Jurkat, Clone E6-1 (cell line): Measurements from ENCODE around the gene RAI1.

Experiments
- DNase-seq: peaks from one replicate; pipeline ENCODE4 v3.0.0-alpha.2; 2011; ENCODE audit warnings: low read depth, low spot score
- H3K4me3 ChIP-seq: 2 replicates; pipeline ENCODE4 v1.5.1; 2011; ENCODE audit warnings: mild to moderate bottlenecking, low read length, control low read depth, moderate library complexity

The RAI1 gene

DNA sequence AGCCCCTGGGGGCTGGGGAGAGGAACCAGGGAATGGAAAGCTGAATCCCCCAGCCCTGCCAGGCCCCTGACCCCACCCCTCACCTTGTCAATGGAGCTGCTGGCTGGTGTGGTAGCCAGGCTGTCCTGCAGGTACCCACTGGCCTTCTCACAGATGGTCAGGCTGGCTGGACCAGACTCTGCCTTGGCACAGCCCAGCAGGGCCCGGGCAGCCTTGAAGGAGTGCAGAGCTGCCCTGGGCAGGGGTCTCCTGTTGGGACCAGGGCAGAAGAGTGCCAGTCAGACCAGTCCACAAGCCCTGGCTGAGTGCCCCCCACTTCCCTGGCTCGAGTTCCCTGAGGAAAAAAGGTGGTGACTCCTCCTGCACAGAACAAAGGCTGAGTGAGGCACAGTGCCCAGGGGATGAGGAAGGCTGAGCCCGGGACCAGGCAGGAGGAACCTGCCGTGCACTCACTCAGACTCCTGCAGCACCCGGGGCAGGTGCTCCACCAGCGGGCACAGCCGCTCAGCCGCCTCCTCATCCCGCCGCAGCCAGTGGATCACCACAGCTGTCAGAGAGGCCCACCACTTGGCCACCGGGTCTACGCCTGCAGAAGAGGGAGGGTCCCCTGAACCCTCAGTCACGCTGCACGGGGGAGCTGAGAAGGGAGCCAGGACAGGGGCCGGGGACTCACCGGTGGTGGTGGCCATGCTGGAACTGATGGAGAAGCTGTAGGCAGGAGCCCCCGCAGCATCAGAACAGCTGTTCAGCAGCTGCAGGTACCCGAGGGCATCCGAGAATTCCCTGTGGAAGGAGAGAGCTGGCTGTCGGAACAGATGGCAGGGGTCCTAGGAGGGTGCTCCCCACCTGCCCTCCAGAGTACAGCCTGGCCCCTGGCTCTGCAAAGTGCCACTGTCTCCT is 133.2 kb downstream of the RAI1 start:
- DNase-seq: no peak
- H3K4me3 ChIP-seq: no peak overlapping the region

DNA sequence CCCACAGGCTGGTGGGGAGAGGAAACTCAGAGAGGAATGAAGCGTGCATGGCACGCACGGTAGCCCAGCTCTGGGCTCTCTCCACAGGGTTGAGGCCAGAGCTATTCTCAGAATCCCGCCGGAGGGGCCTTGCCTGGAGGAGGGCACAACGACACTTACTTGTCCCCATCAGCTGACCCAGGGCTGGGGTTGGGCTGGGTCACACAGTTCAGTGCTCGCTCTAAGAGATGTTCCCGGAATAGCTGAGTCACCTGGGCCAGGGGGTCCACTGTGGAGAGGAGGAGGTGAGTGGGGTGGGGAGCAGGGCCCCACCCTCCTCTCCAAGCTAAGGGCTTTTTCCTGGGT is 133.8 kb downstream of the RAI1 start:
- DNase-seq: no peak
- H3K4me3 ChIP-seq: no peak overlapping the region

DNA sequence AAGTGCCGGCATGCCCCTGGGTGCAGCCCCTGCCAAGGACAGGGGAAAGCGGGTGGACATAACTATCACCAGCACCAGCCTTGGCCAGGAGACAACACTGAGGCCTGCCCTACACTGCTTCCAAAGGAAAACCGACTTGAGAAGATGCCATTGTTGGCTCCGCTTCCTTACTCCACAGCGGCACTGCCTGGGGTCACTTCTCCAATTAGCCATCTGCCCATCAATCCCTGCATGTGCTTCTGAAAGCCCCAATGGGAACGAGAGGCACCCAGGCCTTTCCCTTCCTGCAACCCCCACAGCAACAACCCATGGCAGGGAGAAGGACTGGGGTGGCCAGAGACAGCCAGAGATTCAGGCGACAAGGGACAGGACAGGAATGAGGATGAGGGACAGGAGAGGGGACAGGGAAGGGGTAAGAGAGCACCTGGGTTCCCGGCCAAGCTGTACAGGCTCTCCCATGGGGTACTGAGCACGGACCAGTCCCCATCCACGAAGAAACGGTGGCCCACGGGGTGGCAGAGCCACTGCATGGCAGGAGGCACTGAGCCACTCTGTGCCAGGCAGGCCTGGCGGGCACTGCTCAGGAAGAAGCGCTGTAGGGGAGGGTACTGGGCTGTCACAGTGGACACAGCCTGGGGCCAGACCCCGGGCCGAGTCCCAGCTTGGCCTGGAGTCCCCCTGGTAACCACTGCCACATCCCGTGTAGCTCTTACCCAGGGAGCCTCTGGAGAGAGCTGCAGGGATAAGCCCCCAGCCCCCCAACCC is 134.4 kb downstream of the RAI1 start:
- H3K4me3 ChIP-seq: no peak overlapping the region
- DNase-seq: no peak

DNA sequence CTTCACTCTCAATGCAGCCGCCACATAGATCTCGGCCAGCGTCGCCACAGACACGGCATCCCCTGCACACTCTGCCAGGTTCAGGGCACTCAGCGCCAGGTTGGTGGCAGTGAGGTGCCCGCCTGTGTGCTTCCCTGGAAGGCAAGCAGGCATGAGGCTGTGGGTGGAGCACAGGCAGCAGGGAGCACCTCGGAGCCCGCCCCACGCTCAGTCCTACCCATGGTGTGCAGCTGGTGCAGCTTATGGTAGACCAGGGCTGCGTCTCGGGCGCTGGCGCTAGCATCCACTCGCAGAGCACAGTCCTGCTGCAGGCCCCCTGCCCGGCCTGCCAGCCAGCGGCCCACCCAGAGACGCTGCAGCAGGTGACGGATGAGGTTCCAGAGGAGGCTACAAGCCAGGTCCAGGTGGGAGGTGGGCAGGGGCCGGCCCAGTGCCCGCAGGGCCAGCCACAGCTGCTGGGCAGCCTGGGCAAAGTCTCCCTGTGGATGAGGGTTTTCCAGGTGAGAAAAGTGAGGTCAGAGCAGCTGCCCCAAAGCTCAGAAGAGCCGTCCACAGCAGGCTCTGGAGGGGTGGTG is 135.1 kb downstream of the RAI1 start:
- no peak overlapping the region for H3K4me3 ChIP-seq
- DNase-seq: no peak

DNA sequence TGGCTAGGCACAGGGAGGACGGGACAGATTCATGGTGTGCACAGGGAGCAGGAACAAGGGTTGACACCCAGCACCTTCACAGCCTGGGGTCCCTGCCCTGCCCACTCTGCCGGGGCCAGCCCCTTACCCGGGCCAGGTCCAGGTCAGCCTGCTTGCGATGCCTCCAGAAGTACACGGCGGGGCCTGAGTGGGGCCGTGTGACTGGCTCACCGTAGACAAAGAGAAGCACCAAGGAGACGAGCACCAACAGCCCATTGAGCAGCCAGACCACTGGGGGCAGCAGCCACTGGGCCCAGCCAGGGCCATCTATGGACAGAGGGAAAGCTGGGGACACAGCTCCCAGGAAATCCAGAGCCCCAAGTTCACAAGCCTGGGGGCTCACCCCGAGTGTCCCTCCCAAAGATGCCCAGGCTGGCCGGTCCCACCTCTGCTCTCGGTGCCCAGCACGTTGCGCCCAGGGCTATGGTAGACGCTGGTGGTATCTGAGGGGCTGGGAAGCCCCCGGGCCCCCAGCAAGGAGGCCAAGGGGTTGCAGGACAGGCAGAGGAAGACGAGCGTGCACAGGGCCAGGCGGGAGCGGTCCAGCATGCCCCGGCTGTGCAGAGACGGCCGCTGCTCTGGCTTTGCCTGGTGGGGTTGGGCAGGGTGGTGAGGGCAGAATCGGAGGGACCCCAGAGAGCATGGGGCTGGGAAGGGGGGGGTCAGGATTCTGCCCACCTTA is 135.7 kb downstream of the RAI1 start:
- no peak overlapping the region for H3K4me3 ChIP-seq
- DNase-seq: no peak

DNA sequence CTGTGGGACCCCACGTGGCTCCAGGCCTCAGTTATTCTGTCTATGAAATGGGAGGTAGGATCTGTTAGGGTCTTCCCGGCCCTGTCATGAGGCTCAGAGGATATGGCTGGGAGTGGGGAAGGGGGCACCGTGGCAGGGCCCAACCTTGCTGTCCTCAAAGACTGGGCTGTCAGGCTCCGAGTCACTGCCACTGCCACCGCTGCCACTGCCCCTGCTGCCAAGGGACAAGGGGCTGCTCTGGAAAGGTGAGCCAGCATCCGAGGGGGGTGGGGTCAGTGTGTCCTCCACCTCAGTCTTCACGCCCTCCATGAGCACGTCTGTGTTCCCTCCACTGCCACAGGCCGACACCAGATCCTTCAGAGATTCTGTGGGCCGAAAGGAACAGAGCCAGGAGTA is 136.3 kb downstream of the RAI1 start:
- H3K4me3 ChIP-seq: no peak overlapping the region
- no peak for DNase-seq

DNA sequence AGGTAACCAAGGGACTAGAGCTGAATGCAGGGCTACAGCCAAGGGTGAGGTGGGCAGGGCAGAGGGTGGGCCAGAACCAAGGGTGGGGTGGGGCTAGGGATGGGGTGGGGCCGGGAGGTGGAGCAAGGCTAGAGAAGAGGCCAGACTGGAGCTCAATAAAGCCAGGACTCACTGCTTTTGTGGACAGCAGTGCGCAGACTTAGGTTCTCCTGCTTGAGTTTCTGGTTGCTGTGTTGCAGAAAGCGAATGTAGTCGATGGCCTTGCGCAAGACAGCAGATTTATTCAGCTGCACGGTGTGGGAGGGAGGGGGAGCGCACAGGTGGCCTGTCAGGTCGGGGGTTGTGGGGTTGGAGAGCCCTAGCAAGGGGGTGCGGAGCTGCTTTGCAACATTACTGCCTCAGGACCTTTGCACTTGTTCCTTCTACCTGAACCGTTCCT is 136.8 kb downstream of the RAI1 start:
- H3K4me3 ChIP-seq: no peak overlapping the region
- no peak for DNase-seq

DNA sequence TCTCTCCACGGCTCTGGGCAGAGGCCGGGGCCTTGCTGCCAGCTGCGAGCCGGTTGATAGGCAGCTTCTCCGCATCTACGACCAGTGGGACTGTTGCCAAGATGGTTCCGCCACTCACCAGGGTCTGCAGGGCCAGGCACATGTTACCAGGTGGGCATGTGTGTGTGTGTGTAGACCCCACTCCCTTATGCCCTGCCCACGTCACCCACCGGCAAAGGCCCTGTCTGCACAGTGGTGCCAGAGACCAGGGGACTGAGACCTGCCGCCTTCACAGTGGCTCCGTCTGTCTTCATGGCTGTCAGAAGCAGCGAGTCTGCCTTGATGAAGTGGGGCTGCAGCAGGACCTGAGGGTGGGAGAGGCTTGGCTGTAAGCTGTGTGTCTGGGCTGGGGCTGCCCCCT is 137.9 kb downstream of the RAI1 start:
- no peak for DNase-seq
- H3K4me3 ChIP-seq: no peak overlapping the region

DNA sequence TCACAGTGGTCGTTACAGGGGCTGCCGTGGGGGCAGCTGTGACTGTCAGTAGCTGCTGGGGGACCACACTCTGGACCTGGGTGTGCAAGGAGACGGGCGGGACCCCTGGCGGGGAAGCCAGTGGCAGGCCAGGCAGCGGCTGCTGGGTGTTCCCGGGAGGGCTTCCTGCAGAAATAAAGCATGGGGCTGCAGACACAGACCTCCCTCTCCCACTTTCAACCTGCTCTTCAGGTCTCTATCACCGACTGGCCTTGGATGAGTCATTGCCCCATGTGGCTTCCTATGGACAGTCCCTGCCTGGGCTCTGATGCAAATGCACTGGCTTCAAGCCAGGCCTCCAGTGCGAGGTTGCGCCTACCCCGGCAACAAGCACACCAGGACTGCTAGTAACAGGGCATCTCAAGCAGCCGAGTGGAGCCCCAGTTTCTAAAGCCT is 138.3 kb downstream of the RAI1 start:
- H3K4me3 ChIP-seq: no peak overlapping the region
- DNase-seq: no peak

DNA sequence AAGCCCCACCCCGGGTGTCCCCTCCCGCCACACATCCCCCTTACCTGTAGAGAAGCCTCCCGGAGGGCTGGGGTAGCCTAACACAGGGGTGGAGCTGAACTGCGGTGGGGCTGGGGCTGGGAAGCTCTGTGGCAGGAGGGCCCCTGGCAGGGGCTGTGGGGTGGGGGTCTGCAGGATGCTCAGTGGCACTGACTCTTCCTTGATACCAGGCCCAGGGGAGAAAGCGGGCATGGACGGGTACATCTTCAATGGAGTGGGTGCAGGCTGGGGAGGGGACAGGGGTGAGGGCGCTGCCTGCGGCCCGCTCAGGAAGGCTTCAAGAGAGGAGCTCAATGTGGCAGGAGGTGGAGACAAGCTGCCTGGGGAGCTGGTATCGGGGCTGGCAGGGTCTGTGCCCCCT is 138.8 kb downstream of the RAI1 start:
- no peak for DNase-seq

DNA sequence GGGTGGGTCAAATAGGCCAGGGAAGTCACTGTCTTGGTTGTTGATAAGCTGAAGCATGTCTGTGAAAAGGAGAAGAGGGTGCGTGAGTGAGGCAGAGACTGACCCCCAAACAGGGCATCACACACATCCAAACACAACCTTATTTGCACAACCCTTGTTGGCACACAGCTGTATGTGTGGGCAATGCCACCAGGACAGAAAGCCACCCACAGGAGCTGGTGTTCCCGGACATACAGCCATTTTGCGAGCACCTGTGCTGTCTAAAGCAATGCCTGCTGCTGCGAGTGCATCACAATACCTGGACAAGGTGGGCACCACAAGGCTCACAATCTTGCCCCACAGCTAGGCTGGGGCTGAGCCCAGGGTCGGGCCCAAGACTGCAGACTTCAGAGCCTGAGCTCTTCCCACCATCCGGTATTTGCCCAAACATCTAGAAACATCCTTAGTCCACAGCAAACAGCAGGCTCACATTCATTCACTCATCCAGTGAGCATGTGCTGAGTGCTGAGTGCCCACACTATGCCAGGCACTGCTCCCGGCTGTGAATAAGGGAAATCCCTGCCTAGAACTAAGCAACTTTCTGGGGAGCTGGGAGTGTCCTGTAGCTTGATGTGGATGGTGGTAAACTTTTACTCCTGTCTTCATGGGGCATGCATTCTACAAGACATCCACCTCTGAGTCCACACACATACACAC is 139.4 kb downstream of the RAI1 start:
- no peak overlapping the region for H3K4me3 ChIP-seq

More for the DNA sequence above, 138.8 kb downstream of the RAI1 start:
- no peak overlapping the region for H3K4me3 ChIP-seq

DNA sequence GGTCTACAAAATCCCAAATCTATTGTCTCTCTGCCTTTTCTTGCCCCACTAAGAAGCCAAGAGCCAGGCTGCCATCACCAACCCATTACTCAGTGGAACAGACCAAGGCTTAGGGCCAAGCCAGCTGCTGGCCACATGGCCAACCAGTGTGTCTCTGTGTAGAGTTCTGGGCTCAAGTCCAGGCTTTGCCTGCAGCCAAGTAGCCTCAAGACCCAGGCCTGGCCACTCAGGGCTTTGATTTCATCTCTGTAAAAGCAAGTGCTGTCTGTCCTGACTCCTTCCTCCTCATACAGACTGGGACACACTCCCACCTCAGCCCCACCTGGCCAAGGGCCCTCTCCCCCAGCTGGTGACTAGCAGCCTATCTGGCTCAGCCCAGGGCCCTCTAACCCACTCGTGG is 140.9 kb downstream of the RAI1 start:
- no peak for DNase-seq
- peak overlapping the region; percentile 96 for H3K4me3 ChIP-seq

More for the DNA sequence above, 139.4 kb downstream of the RAI1 start:
- DNase-seq: no peak

DNA sequence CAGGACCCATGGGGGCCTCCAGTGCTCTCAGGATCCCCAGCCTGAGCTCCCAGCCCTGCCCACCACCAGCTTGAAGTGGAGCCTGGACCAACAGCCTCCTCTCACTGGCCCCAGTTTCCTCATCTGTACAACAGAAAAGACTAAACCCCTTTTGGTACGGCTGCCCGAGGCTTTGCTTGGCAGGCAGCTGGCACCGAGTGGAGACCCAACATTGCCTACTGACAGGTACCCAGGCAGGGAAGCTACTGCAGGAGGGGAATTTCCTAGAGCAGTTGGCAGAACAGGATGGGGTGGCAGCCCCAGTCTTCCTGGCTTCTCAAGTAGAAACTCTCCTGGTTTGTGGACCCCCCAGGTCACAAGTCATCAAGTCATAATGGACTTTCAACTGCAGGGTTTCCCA is 141.4 kb downstream of the RAI1 start:
- H3K4me3 ChIP-seq: peak overlapping the region; percentile 96
- no peak for DNase-seq

DNA sequence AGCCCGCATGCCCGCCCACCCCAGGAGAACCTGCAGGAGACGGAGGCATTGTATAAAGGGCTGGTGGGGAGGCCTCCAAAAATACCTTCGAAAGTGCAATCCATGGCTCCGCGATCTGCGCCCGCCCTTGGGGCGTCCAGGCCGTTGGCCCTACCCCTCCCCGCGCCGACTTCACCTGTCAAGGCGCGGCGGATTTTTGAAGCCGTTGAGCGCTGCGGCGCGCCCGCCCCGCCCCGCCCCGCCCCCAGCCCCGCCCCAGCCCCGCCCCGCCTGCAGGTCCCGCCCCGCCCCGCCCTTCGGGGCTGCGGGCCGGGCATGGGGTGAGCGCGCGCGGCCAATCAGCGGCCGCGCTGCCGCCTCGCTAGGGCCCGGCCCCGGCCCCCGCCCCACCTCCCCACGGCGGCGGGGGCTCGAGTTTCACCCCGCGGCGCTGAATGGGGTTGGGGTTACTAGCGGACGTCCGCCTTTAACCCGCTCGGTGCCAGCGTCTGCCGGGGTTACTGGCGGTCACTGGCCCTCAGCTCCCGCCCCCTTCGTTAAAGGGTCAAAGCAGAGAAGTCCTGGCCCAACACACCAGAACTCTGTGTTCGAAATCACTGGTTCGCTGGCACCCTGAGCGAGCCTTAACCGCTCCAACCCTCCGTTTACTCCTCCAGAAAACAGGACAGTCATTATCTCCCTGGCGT is 142.3 kb downstream of the RAI1 start:
- peak; percentile 75 for DNase-seq

DNA sequence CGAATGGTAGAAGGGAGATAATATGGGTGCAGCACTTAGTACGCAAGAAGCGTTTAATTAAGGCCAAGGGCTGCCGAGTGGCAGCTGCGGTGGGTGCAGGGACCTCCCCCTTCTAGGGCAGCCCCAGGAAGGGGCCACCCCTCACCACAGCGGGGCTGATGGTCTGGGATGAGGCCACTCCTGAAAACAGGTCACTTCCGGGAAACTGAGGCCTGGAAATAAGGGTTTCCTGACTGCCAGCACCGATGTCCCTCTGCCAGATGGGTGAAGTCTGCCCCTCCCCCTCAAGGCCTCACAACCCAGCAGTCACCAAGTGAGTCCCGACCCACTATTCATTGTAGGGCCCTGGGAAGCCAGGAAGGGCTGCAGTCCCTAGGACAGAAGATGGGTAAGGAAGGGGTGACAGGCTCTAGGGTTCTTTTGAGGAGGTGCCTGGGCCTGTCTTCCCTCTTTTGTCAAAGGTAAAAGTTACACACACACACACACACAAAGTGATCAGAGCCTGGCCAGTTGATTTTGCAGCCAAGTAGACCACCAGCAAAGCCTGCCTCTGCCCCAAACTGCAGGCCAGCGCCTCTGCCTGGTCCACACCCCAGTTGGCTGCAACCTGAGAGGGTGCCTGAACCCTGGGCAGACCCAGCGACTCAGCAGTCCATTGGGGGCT is 143.0 kb downstream of the RAI1 start:
- DNase-seq: peak; percentile 39
- H3K4me3 ChIP-seq: peak overlapping the region; percentile 55

More for the DNA sequence above, 142.3 kb downstream of the RAI1 start:
- peak overlapping the region; percentile 96 for H3K4me3 ChIP-seq

DNA sequence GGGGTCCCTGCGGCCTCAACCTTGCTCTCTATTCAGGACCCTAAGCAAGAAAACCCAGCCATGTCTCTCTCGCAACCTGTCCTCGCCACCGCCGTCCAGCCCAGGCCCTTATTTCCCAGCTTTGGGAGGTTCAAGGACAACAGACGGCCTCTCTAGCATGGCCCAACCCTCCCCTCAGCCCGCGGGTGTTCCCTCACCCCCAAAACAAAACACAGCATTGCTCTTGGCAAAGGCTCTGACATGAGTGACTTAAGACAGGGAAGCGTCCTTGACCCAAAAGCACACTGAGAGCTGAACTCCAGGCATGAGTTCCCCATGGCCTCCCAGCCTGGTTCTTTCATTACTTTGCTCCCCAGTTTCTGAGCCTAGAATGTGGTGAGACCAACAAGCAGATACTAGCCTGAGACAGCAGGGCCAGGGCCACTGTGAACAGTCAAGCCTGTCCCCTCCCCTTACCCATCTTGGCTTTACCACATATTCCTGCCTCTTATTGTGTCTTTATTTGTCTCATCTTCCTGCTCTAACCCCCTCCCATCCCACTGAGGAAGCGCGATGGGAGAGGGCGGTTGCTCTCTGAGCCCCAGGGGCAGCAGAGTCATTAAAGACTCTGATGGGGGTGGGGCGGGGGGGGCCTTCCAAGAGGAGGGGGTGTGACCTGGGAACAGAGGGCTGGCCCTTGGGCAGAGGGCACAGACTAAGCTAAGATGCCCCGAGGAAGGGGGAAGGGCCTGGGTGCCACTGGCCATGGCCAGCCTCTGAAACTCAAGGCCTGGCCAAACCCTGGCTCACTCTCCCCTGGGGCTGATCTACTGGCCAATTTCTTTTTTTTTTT is 143.7 kb downstream of the RAI1 start:
- peak; percentile 57 for DNase-seq
- peak overlapping the region; percentile 18; the same call in 1 of the 2 replicates for H3K4me3 ChIP-seq

DNA sequence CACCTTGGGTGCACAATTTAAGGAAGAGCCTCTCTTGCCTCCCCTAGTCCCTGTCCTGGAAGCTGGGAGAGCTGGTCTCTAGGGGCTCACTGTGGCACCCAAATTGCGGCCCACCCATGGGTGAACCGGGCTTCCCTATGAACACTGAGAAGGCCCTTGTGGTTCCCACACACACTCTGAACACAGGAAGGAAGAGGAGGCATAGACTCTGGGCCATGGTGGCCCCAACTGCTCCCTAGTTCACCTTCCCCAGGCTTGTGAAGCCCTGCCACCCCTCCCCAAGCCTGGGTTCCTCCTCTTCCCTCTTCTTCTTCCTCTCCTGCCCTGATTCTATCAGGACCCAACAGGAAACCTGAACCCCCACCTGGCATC is 145.1 kb downstream of the RAI1 start:
- DNase-seq: peak; percentile 63
- H3K4me3 ChIP-seq: peak overlapping the region; percentile 22
